Ureter (tissue), 1 donor: ENCODE results near the gene GARS1. TPM values are rescaled to one million over a fixed set of nuclear protein-coding genes. Genes with fewer than 3 reads are reported as not detected.
"Not testable (repeated sequence)": the region's sequence is repeated elsewhere in the genome, so short reads cannot be mapped to it uniquely, and the experiment has no call there.

Experiments used
- DNase-seq: peaks from one replicate; pipeline ENCODE4 v3.0.0-alpha.2; 2020; ENCODE audit warnings: low spot score
- total RNA-seq: library from RNA; stranded (reverse); gene quantifications from one replicate; pipeline ENCODE4 v1.2.4, GENCODE V29; 2023
- donor health status: DM: yes; HTN: yes; CAD: no.

GARS1 gene, protein sequence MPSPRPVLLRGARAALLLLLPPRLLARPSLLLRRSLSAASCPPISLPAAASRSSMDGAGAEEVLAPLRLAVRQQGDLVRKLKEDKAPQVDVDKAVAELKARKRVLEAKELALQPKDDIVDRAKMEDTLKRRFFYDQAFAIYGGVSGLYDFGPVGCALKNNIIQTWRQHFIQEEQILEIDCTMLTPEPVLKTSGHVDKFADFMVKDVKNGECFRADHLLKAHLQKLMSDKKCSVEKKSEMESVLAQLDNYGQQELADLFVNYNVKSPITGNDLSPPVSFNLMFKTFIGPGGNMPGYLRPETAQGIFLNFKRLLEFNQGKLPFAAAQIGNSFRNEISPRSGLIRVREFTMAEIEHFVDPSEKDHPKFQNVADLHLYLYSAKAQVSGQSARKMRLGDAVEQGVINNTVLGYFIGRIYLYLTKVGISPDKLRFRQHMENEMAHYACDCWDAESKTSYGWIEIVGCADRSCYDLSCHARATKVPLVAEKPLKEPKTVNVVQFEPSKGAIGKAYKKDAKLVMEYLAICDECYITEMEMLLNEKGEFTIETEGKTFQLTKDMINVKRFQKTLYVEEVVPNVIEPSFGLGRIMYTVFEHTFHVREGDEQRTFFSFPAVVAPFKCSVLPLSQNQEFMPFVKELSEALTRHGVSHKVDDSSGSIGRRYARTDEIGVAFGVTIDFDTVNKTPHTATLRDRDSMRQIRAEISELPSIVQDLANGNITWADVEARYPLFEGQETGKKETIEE
- total RNA-seq: 203 TPM

- peak; percentile 92 for DNase-seq
These were observed at the start of gene GARS1 for GRCh38 chr7:30594540-30595435. Gene GARS1, plus strand, starts transcription at chr7:30594878. Its CDS starts 44 bp downstream, at chr7:30594922.

- DNase-seq: no peak
These were observed 48.7 kb upstream of the GARS1 start for GRCh38 chr7:30545791-30546555.

DNA sequence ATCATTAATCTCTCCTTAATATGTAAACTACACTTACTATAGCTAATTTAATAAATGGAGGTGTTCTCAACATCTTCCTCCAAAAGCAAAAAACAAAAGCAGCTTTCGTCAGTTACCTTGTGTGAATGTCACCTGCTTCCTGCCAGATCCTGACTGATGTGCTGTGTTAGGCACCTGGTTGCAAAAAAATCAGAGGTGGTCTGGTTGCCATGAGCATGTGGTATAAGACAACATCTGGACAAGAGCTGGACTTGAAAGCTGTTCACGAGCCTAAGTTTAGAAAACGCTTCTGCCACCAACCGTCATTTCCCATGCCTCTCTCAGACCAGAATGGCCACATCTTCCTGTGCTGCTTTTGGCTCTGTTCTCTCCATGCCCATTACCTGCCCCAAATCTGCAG lies 48.1 kb upstream of the GARS1 start:
- DNase-seq: no peak

GRCh38 chr7:30548845-30549244 lies 45.8 kb upstream of the GARS1 start:
- peak; percentile 68 for DNase-seq

- DNase-seq: no peak
These were observed 44.7 kb upstream of the GARS1 start for GRCh38 chr7:30549931-30550493.

DNA sequence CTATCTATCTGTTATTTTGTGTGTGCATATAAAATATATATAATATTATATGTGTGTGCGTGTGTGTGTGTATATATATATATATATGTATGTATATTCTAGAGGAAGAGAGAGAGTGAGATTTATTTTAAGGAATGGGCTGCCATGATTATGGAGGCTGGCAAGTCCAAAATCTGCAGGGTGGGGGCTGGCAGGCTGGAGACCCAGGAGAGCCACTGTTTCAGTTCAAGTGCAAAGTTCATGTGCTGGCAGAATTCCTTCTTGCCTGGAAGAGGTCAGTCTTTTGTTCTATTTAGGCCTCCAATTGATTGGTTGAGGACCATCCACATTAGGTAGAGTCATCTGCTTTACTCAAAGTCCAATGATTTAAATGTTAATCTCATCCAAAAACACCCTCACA lies 42.3 kb upstream of the GARS1 start:
- no peak for DNase-seq

DNA sequence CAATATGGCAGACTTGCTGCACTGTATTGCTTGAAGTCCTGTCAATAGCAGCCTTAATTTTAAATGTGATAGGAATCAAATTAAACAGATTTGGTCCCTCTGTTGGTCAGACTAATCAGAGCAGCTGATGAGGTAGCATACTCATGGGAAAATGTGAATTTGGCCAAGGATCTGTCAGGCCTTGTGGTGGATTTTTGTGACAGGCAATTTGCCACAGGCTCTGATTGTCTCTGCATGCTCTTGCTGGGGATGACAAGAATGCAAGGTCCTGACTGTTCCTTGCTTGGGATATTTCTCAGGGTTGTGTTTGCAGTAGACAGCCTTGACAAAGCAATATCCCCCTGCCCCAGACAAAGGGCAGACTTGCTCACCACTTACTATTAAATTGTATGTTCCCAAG lies 41.5 kb upstream of the GARS1 start:
- DNase-seq: no peak

DNA sequence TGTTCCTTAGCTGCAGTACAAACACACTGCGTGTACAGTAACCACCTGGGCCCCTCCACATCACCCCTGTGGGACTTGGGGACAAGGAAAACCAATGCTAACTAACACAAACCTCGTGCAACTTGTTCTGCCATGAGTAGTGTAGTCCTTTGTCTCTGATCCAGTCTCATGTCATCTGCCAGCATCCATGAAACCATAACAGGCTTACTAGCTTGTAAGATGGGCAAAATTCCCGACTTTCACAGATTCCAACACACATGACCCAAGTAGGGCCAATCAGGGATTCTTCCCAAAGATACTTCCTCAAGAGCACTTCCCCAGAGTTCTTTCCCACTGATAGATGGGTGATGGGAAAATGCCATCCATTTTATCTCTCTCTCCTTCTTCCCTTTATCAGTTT lies 41.1 kb upstream of the GARS1 start:
- no peak for DNase-seq

DNA sequence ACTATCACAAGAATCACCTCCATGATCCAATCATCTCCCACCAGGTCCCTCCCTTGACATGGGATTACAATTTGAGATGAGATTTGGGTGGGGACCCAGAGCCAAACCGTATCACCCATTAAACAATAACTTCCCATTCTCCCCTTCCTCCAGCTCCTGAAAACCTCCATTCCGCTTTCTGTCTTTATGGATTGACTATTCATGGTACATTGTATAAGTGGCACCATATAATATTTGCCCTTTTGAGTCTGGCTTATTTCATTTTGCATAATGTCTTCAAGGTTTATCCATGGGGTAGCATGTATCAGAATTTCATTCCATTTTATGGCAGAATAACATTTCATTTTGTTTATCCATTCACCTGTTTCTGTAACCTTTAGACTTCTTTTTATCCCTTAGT lies 39.2 kb upstream of the GARS1 start:
- DNase-seq: no peak

DNA sequence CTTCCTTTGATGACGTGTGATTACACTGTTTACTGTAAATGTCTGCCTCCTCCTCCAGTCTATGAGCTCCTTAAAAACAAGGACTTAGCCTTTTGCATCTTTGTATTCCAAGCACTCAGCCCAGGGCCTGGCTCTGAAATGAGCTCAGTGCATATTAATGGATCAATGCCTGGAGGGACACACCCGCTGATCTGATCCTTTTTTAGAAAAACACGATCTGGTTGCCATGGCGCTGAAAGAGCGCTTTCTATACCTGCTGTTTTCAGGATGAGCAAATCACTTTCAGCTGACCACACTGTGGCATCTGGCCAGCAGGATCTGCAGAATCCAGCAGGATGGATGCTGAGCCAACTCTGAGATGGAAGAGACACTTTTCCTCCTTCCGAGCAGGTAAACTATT lies 37.8 kb upstream of the GARS1 start:
- DNase-seq: no peak

GRCh38 chr7:30557245-30557644 lies 37.4 kb upstream of the GARS1 start:
- no peak for DNase-seq

GRCh38 chr7:30559611-30560010 lies 35.1 kb upstream of the GARS1 start:
- DNase-seq: no peak

- DNase-seq: no peak
These were observed 33.3 kb upstream of the GARS1 start for GRCh38 chr7:30561389-30561788.

DNA sequence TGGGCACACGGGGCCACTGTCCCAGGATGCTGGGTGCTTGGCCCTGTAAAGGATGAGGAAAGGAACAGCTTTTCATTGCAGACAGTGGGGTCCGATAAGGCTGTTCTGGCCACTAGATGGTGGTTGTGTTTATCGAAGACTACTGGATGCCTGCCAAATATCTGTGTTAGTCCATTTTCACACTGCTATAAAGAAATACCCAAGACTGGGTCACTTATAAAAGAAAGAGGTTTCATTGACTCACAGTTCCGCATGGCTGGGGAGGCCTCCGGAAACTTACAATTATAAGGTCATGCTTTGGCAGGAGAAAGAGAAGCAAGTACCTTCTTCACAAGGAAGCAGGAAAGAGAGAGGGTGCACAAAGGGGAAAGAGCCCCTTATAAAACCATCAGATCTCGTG lies 32.2 kb upstream of the GARS1 start:
- DNase-seq: no peak

DNA sequence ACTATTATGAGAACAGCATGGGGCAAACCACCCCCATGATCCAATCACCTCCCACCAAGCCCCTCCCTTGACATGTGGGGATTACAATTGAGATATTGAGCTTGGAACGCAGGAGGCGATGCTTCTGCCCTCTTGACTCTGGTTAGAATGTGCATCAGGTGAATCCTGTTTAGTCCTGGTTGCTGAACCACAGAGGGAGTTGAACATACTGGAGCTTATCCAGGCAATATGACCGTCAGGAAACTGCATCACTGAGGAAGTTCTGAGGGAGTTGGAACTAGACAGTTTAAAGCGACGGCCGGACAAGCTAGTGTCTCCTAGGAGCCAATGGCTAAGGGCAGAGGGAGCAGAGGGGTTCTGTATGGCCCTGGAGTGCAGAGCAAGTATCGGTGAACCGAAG lies 31.8 kb upstream of the GARS1 start:
- DNase-seq: no peak

GRCh38 chr7:30563326-30563942 lies 31.2 kb upstream of the GARS1 start:
- no peak for DNase-seq

- DNase-seq: peak; percentile 88
These were observed 30.3 kb upstream of the GARS1 start for GRCh38 chr7:30564243-30564892.

- no peak for DNase-seq
These were observed 28.1 kb upstream of the GARS1 start for GRCh38 chr7:30566596-30566995.

- DNase-seq: no peak
These were observed 27.6 kb upstream of the GARS1 start for GRCh38 chr7:30567081-30567480.

DNA sequence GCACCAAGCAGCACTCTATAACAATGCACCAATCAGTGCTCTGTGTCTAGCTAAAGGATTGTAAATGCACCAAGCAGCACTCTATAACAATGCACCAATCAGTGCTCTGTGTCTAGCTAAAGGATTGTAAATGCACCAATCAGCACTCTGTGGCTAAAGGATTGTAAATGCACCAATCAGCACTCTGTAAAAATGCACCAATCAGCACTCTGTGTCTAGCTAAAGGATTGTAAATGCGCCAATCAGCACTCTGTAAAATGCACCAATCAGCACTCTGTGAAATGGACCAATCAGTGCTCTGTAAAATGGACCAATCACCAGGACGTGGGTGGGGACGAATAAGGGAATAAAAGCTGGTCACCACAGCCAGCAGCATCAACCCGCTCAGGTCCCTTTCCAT lies 24.4 kb upstream of the GARS1 start:
- not testable (repeated sequence) for DNase-seq
